HG03064 (cell line): Measurements from ENCODE around the gene S100A16.
"Not testable (repeated sequence)": the region's sequence is repeated elsewhere in the genome, so short reads cannot be mapped to it uniquely, and the experiment has no call there.

Experiments used
- ATAC-seq: cut with Tn5 transposase; IDR thresholded peaks from one replicate; pipeline ENCODE4 v1.9.1; 2021; ENCODE audit warnings: low read depth; ENCODE audit not compliant: unreplicated experiment

S100A16 gene

GRCh38 chr1:153612755-153613331 lies at the start of gene S100A16:
S100A16 (minus strand) TSS chr1:153613137; CDS start chr1:153608151, 4,986 bp downstream.
- no peak for ATAC-seq

GRCh38 chr1:153662269-153662668 lies 49.3 kb upstream of the S100A16 start:
- ATAC-seq: no peak

GRCh38 chr1:153661111-153661708 lies 48.3 kb upstream of the S100A16 start:
- no peak for ATAC-seq

- ATAC-seq: no peak
Observed at GRCh38 chr1:153659656-153660055, 46.7 kb upstream of the S100A16 start.

GRCh38 chr1:153659175-153659534 lies 46.2 kb upstream of the S100A16 start:
- no peak for ATAC-seq

GRCh38 chr1:153658400-153659174 lies 45.6 kb upstream of the S100A16 start, which contains the start of gene SNAPIN:
SNAPIN (plus strand) TSS chr1:153658703; CDS start chr1:153658744, 41 bp downstream.
- peak; percentile 91 for ATAC-seq

- ATAC-seq: no peak
Observed at GRCh38 chr1:153655333-153655732, 42.4 kb upstream of the S100A16 start.

- ATAC-seq: no peak
Observed at GRCh38 chr1:153652805-153653500, 40.0 kb upstream of the S100A16 start.

- ATAC-seq: no peak
Observed at GRCh38 chr1:153651771-153652170, 38.8 kb upstream of the S100A16 start.

- ATAC-seq: no peak
Observed at GRCh38 chr1:153649863-153650235, 36.9 kb upstream of the S100A16 start.

- ATAC-seq: no peak
Observed at GRCh38 chr1:153649137-153649862, 36.4 kb upstream of the S100A16 start.

- no peak for ATAC-seq
Observed at GRCh38 chr1:153648000-153648643, 35.2 kb upstream of the S100A16 start.

GRCh38 chr1:153647346-153647714 lies 34.4 kb upstream of the S100A16 start:
- ATAC-seq: no peak

- ATAC-seq: no peak
Observed at GRCh38 chr1:153646672-153647345, 33.9 kb upstream of the S100A16 start.

- ATAC-seq: no peak
Observed at GRCh38 chr1:153643816-153644215, 30.9 kb upstream of the S100A16 start.

- ATAC-seq: no peak
Observed at GRCh38 chr1:153643100-153643499, 30.2 kb upstream of the S100A16 start.

GRCh38 chr1:153642161-153642560 lies 29.2 kb upstream of the S100A16 start:
- no peak for ATAC-seq

GRCh38 chr1:153640861-153641260 lies 27.9 kb upstream of the S100A16 start:
- no peak for ATAC-seq

GRCh38 chr1:153640213-153640612 lies 27.3 kb upstream of the S100A16 start:
- ATAC-seq: not testable (repeated sequence)

- ATAC-seq: no peak
Observed at GRCh38 chr1:153639280-153639679, 26.3 kb upstream of the S100A16 start.
